NB4 (cell line): ENCODE measurements around the gene TP53BP1.

ENCODE experiments used
- MYC ChIP-seq: IDR thresholded peaks from 2 replicates; pipeline ENCODE4 v1.6.1; 2011; ENCODE audit warnings: low read depth, low read length
- POLR2A ChIP-seq: IDR thresholded peaks from 2 replicates; pipeline ENCODE4 v1.6.1; 2011; ENCODE audit warnings: mild to moderate bottlenecking; ENCODE audit not compliant: insufficient read length; ENCODE audit errors: extremely low read depth
- TF ChIP-seq, protein P1 (sequence below): IDR thresholded peaks from one replicate; pipeline ENCODE4 v1.5.1; 2012; ENCODE audit warnings: low read depth, low read length
- TF ChIP-seq, protein P2 (sequence below): IDR thresholded peaks from 2 replicates; pipeline ENCODE4 v1.6.1; 2011; ENCODE audit warnings: low read depth, low read length

DNA sequence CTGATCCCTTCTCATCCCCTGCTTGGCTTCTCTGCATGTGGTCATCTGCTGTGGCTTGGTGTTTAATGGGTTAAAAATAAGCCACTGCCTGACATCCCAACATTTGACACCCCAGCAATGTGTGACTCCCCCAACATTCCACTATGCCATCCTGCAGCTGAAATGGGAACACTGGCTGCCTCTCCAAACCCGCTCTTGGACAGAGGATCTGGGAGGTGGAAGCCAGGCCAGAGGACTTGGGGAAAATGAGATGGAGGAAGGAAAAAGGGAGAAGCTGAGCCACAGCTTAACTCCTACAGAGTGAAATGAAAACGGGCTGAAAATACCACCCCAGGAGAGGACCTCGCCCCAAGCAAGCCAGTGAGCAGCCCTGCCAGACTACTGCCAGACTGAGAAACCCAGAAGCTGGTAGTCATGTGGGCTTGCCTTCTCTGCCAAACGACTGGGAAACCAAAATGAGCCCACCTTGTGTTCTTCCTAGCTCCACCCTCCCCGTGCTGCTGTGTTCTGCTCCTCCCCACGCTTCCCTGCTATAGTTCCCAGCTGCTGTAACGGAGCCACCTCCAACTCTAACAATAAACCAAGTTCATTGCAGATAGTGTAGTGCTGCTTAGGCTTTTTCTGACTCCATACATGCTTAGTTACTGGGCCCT lies 38.2 kb upstream of the TP53BP1 start:
- TF ChIP-seq, protein P1, sequence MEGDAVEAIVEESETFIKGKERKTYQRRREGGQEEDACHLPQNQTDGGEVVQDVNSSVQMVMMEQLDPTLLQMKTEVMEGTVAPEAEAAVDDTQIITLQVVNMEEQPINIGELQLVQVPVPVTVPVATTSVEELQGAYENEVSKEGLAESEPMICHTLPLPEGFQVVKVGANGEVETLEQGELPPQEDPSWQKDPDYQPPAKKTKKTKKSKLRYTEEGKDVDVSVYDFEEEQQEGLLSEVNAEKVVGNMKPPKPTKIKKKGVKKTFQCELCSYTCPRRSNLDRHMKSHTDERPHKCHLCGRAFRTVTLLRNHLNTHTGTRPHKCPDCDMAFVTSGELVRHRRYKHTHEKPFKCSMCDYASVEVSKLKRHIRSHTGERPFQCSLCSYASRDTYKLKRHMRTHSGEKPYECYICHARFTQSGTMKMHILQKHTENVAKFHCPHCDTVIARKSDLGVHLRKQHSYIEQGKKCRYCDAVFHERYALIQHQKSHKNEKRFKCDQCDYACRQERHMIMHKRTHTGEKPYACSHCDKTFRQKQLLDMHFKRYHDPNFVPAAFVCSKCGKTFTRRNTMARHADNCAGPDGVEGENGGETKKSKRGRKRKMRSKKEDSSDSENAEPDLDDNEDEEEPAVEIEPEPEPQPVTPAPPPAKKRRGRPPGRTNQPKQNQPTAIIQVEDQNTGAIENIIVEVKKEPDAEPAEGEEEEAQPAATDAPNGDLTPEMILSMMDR = no peak
- no peak for TF ChIP-seq POLR2A
- TF ChIP-seq, protein P2, sequence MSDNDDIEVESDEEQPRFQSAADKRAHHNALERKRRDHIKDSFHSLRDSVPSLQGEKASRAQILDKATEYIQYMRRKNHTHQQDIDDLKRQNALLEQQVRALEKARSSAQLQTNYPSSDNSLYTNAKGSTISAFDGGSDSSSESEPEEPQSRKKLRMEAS = no peak
- no peak for TF ChIP-seq MYC
